Hematopoietic multipotent progenitor cell treated with erythropoietin and hydrocortisone succinate and interleukin-3 and kit ligand, for 4 days (in vitro differentiated cells): ENCODE results near the gene GPHA2.
"Not testable (repeated sequence)": the region's sequence is repeated elsewhere in the genome, so short reads cannot be mapped to it uniquely, and the experiment has no call there.

ENCODE experiments used
- DNase-seq: peaks from one replicate; pipeline ENCODE4 v3.0.0-alpha.2; 2015

The GPHA2 gene

DNA sequence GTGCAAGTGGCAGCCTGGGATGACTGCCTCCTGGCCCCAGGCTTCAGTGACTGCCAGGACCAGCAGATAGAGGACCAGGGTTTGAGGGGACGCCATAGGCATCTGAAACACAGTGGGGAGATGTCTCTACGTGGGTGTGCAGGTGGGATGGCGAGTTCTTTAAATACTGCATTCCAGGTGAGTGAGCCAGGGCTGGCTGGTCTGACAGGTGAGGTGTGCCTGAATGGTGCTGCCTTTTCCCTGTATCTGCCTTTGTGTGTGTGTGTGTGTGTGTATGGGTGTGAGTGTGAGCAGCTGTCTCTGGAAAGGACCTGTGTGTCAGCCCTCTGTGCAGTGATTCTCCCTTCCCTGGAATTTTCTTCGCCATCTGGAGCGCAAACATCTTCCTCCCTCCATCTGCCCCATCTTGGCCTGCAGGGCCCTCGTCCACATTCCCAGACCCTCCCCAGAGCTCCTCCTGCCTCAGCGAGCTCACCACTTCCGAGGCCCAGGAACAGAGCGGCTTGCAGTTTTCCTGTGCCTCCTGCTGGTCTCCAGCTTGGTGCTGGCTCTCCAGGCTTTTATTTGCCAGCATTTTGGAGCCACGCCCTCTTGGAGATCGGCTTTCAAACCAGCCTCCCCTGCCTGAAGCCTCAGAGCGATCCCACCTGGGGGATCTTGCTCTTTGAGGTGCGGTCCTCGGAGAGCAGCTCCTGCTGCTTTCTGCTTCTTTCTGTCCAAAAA lies at the start of gene GPHA2:
Gene GPHA2, minus strand, starts transcription at position 535 of the 723 bp plus-strand sequence. Its CDS starts 433 bp downstream, at position 102.
- DNase-seq: no peak

DNA sequence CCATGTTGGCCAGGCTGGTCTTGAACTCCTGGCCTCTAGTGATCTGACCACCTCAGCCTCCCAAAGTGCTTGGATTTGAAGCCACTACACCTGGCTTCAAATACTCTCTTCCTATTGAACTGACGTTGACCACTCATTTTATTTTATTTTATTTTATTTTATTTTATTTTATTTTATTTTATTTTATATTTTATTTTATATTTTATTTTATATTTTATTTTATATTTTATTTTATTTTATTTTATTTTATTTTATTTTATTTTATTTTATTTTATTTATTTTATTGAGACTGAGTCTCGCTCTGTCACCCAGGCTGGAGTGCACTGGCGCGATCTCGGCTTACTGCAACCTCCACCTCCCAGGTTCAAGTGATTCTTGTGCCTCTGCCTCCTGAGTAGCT lies 47.6 kb upstream of the GPHA2 start:
- not testable (repeated sequence) for DNase-seq

GRCh38 chr11:64976651-64977050 lies 41.0 kb upstream of the GPHA2 start:
- DNase-seq: no peak

DNA sequence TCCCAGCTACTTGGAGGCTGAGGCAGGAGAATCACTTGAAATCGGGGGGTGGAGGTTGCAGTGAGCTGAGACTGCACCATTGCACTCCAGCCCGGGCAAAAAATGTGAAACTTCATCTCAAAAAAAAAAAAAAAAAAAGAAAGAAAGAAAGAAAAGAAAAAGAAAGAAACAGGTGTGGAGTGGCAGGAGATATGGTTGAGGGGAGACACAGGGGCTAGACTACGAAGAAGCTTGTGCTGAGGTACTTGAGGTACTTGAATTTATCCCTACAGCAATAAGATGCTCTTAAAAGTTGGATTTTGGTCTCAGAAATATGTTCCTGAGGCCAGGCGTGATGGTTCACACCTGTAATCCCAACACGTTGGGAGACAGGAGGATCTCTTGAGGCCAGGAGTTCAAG lies 38.4 kb upstream of the GPHA2 start:
- DNase-seq: no peak

- DNase-seq: peak; percentile 91
Observed at GRCh38 chr11:64971421-64972233, 35.9 kb upstream of the GPHA2 start, which contains the start of gene MAJIN. Gene MAJIN (minus strand): TSS chr11:64972108. CDS start chr11:64959405, 12,703 bp downstream.

- no peak for DNase-seq
Observed at GRCh38 chr11:64970731-64971151, 35.0 kb upstream of the GPHA2 start.

- no peak for DNase-seq
Observed at GRCh38 chr11:64969209-64969608, 33.5 kb upstream of the GPHA2 start.

- DNase-seq: no peak
Observed at GRCh38 chr11:64967375-64967774, 31.7 kb upstream of the GPHA2 start.

- DNase-seq: no peak
Observed at GRCh38 chr11:64963072-64963631, 27.5 kb upstream of the GPHA2 start.

DNA sequence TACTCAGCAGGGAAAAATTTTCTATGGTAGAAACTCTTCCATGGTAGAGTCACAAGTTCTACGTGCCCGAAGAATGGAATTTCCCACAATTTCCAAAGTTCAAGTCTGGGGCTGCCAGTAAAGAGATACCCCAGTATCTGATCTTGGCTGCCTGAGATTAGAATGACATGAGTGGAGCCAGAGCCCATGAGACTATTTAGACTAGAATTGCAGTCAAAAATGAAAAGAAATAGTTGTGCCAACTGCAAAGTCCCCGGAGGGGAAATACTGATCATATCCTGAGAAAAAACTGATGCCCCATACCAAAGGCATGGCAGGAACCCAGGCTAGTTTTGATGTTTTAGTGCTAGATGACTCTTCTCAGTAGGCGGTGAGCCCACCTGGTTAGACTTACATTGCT lies 25.0 kb upstream of the GPHA2 start:
- DNase-seq: no peak

GRCh38 chr11:64959498-64959897 lies 23.8 kb upstream of the GPHA2 start:
- no peak for DNase-seq

GRCh38 chr11:64954201-64954600 lies 18.5 kb upstream of the GPHA2 start:
- DNase-seq: no peak

GRCh38 chr11:64951529-64951928 lies 15.8 kb upstream of the GPHA2 start:
- no peak for DNase-seq

GRCh38 chr11:64947208-64947814 lies 11.6 kb upstream of the GPHA2 start:
- no peak for DNase-seq

DNA sequence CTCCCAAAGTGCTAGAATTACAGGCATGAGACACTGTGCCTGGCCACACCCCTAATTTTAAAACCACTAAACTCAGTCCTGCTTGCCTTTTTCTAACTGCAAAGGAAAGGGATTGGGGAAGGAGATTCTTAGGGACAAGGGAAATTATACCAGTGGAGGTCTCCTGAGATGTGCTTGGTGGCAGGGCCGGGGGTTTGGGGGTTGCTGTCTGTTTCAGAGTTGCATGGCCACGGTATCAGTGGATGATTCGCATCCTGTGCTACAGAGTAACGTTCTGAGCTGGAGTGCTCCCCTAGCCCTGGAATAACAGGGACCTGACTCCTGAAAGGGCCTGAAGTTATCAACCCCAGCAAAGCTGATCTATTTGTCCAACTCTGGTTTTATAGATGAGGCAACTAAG lies 846 bp upstream of the GPHA2 start:
- DNase-seq: no peak

- no peak for DNase-seq
Observed at GRCh38 chr11:64934682-64935358, 873 bp downstream of the GPHA2 start.

DNA sequence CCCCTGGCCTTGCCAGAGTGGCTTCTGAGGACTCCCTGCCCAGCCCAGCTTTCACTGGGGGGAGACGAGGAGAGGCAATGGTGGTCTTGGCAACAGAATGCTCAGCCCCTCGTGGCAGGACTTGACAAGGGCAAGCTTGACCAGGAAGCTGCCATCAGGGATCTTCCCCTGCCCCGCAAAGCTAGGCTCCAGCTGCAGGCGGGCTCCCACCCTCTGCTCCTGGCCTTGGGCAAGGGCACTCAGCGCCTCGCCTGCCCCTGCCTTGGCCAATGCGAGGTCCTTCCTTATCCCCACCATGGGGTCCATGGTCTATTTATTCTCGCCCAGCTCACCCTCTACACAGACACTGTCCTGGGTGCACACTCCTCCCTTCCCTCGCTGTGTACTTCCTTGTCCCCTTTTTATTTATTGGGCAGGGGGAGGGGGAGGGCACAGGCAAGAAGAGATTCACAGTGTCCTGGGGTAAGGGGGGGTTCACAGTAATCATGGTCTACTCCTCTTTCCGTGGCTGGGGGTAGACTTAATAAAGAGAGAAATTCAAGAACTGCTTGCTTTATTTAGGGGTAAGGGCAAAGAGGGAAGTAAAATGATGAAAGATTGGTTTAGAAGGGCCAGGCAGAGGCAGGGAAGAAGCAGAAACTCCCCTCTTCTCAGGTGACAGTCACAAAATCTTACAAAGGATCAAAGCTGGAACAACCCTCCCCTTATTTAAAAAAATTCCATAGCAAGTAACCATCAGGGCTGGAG lies 1.6 kb downstream of the GPHA2 start:
- no peak for DNase-seq

DNA sequence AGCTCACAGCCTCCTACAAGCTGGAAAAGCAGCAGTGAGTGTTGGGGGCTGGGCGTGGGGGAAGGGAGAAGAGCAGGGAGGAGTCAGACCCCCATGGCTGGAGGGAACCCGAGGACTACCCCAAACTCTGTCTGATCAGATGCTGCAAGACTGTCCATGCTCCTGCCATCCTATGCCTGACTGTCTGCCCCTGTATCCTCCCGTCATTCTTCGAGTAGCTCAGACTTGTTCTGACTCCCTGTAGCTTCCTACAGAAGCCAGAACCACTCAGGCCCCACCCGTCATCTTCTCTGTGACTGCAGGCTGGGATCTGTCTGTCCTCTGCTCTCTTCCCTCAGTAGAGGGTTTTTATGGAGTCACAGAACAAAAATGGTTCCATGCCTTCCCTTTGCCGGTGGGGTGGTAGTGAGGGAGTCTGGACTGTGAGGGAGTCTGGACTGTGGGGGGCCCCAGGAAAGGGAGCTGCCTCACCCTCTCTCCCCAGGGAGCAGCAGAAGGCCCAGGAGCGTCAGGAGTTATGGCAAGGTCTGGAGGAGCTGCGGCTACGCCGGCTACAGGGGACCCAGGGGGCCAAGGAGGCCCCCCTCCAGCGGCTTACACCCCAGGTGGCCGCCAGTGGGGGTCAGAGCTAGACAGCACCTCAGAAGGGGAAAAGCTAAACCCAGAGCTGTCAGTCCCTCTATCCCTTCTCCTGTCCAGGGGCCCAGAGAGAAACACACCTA lies 2.3 kb downstream of the GPHA2 start:
- no peak for DNase-seq

DNA sequence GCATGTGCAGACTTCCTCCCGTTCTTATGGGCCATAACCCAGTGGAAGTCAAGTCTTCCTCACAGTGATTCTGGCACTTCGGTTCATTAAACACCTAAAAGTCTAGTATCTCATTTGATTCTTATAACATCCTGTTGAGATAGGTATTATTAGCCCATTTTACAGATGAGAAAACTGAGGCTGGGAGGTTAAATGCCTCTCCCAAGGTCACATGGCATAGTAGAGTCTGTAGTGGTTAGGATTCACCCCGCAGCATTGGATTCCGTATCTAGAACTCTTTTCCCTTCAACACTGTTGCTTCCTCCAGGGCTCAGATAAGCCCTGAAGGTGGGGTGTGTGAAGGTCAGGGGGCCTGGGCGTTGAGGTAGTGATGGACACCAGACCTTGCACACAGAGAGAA lies 3.4 kb downstream of the GPHA2 start:
- no peak for DNase-seq

- DNase-seq: no peak
Observed at GRCh38 chr11:64931290-64931689, 4.4 kb downstream of the GPHA2 start.

GRCh38 chr11:64930340-64930739 lies 5.4 kb downstream of the GPHA2 start:
- no peak for DNase-seq
